GM12878 (cell line): ENCODE results near the gene FXYD4. TPM values are rescaled to one million over a fixed set of nuclear protein-coding genes. Genes with fewer than 3 reads are reported as not detected.

Experiments used
- BCLAF1 ChIP-seq: fragments of 450-650 bp; IDR thresholded peaks from 2 replicates; pipeline ENCODE4 v1.6.1; 2017; ENCODE audit warnings: antibody characterized with exemption, mild to moderate bottlenecking, moderate library complexity
- CBFB ChIP-seq: IDR thresholded peaks from 2 replicates; pipeline ENCODE4 v1.6.1; 2016; ENCODE audit warnings: antibody characterized with exemption, low read depth
- CEBPB ChIP-seq, 2 experiments: fragments of 150-350 bp in 1 of 2; IDR thresholded peaks; 2 replicates each; pipeline ENCODE4 v1.6.1; 2012 to 2014; ENCODE audit warnings: low read depth in 2 of 2, low read length in 2 of 2, borderline replicate concordance in 1 of 2, inconsistent platforms in 1 of 2
- CREM ChIP-seq: IDR thresholded peaks from 2 replicates; pipeline ENCODE4 v1.6.1; 2014; ENCODE audit warnings: antibody characterized with exemption, low read depth
- FOS ChIP-seq: IDR thresholded peaks from 3 replicates; pipeline ENCODE4 v1.6.1; 2011; ENCODE audit warnings: borderline replicate concordance; ENCODE audit not compliant: insufficient read length; ENCODE audit errors: extremely low read depth
- HSF1 ChIP-seq: fragments of 150-350 bp; IDR thresholded peaks from 2 replicates; pipeline ENCODE4 v1.6.1; 2014; ENCODE audit warnings: mild to moderate bottlenecking, low read depth, low read length
- JUND ChIP-seq: IDR thresholded peaks from 2 replicates; pipeline ENCODE4 v1.6.1; 2012; ENCODE audit warnings: low read depth, mild to moderate bottlenecking, low read length, improper control_type of control experiment, moderate library complexity
- KLF5 ChIP-seq: fragments of 450-650 bp; IDR thresholded peaks from 2 replicates; pipeline ENCODE4 v1.6.1; 2014; ENCODE audit warnings: mild to moderate bottlenecking; ENCODE audit not compliant: partially characterized antibody
- MLLT1 ChIP-seq: fragments of 450-650 bp; IDR thresholded peaks from 2 replicates; pipeline ENCODE4 v1.6.1; 2016; ENCODE audit warnings: mild to moderate bottlenecking
- MTA2 ChIP-seq: fragments of 450-650 bp; IDR thresholded peaks from 2 replicates; pipeline ENCODE4 v1.6.1; 2016; ENCODE audit warnings: low read depth, mild to moderate bottlenecking, moderate library complexity
- MXI1 ChIP-seq: fragments of 150-350 bp; IDR thresholded peaks from 2 replicates; pipeline ENCODE4 v1.6.1; 2011; ENCODE audit warnings: low read depth, mild to moderate bottlenecking, inconsistent platforms, low read length, improper control_type of control experiment
- NFXL1 ChIP-seq: fragments of 450-650 bp; IDR thresholded peaks from 2 replicates; pipeline ENCODE4 v1.6.1; 2017; ENCODE audit warnings: antibody characterized with exemption, mild to moderate bottlenecking, borderline replicate concordance
- PBX3 ChIP-seq: IDR thresholded peaks from 2 replicates; pipeline ENCODE4 v1.6.1; 2011; ENCODE audit warnings: mild to moderate bottlenecking, low read depth, low read length, moderate library complexity; ENCODE audit not compliant: insufficient replicate concordance
- SRF ChIP-seq, 2 experiments: IDR thresholded peaks; 2 replicates each; pipeline ENCODE4 v1.6.1; 2011; ENCODE audit warnings: low read depth in 2 of 2, low read length in 2 of 2, mild to moderate bottlenecking in 1 of 2, moderate library complexity in 1 of 2
- TARDBP ChIP-seq: IDR thresholded peaks from 2 replicates; pipeline ENCODE4 v1.6.1; 2016; ENCODE audit warnings: borderline replicate concordance
- USF1 ChIP-seq: IDR thresholded peaks from 2 replicates; pipeline ENCODE4 v1.6.1; 2011; ENCODE audit warnings: borderline replicate concordance, low read depth, mild to moderate bottlenecking, moderate library complexity, mixed read lengths, low read length; ENCODE audit not compliant: insufficient read depth; ENCODE audit errors: extremely low read length
- USF2 ChIP-seq: IDR thresholded peaks from 2 replicates; pipeline ENCODE4 v1.6.1; 2011; ENCODE audit warnings: low read depth, low read length, improper control_type of control experiment, borderline replicate concordance
- ZSCAN29 ChIP-seq: fragments of 450-650 bp; IDR thresholded peaks from 2 replicates; pipeline ENCODE4 v1.6.1; 2017; ENCODE audit warnings: mild to moderate bottlenecking, moderate library complexity
- polyA plus RNA-seq, 11 experiments: library from polyadenylated mRNA; depleted of rRNA in 4 of 11; unstranded in 6 of 11; stranded (reverse) in 5 of 11; fragments of >200 nt; fragmentation: Nextera tagmentation in 4 of 11; fragmentation: Illumina TruSeq in 1 of 11; extraction: Ambion mirVana in 4 of 11; extraction: Trizol in 1 of 11; gene quantifications; 1 replicate in 1 of 11; 2 replicates in 10 of 11; pipeline versions ENCODE4 v1.2.1 to v1.2.3, GENCODE V29; 2011 to 2016; ENCODE audit warnings: inconsistent platforms in 2 of 11, missing spikeins in 2 of 11, low read depth in 1 of 11
- total RNA-seq, 4 experiments: library from RNA; depleted of rRNA in 3 of 4; stranded (reverse); fragments of >200 nt in 3 of 4; fragmentation: Illumina TruSeq in 1 of 4; extraction: Trizol in 1 of 4; gene quantifications; 2 replicates each; pipeline versions ENCODE4 v1.2.1 to v1.2.3, GENCODE V29; 2013 to 2021

Gene FXYD4
- total and polyA plus RNA-seq, 10 of the 15 experiments (the other 5 are each of a cell fraction or from before 2014, with no cell fraction given): not detected

- TF ChIP-seq USF1: no peak
- no peak for TF ChIP-seq MLLT1
- TF ChIP-seq NFXL1: no peak
- TF ChIP-seq KLF5: no peak
- TF ChIP-seq CREM: peak; percentile 79; the same call in 1 of the 2 replicates
- no peak for TF ChIP-seq USF2
- TF ChIP-seq MTA2: no peak
- TF ChIP-seq BCLAF1: no peak
- TF ChIP-seq CEBPB (IDR thresholded peaks at IDR 0.05; ENCODE audit: borderline replicate concordance in 1 of 2, low read depth in 2 of 2, low read length in 2 of 2): no peak
- no peak for TF ChIP-seq PBX3
- TF ChIP-seq SRF (IDR thresholded peaks at IDR 0.05; ENCODE audit: low read depth in 2 of 2, low read length in 2 of 2): 0 out of 4 replicates have a peak, but pooled peaks of 1 of the 2 experiments have one; percentile 23
- peak; percentile 95 for TF ChIP-seq MXI1
- TF ChIP-seq HSF1: no peak
- no peak for TF ChIP-seq TARDBP
- TF ChIP-seq CBFB: peak; percentile 13; the same call in 1 of the 2 replicates
- no peak for TF ChIP-seq ZSCAN29
- TF ChIP-seq JUND: no peak
- TF ChIP-seq FOS: no peak
These were observed 37.4 kb downstream of the FXYD4 start, which contains the start of gene HNRNPF (continued) for GRCh38 chr10:43408710-43409384.
